Measurements from ENCODE around the gene TDRD12. TPM values are rescaled to one million over a fixed set of nuclear protein-coding genes. Genes with fewer than 3 reads are reported as not detected.
A peak's percentile ranks its signal among the peaks of the same experiment; 100 is the strongest.

Gene TDRD12
- total RNA-seq, 1 donor from 2014 or later, result 0.74 TPM

- DNase-seq (ENCODE audit: extremely low spot score in 2 of 2), result no peak
Observed at GRCh38 chr19:32869966-32870573, 150.5 kb downstream of the TDRD12 start.

DNA sequence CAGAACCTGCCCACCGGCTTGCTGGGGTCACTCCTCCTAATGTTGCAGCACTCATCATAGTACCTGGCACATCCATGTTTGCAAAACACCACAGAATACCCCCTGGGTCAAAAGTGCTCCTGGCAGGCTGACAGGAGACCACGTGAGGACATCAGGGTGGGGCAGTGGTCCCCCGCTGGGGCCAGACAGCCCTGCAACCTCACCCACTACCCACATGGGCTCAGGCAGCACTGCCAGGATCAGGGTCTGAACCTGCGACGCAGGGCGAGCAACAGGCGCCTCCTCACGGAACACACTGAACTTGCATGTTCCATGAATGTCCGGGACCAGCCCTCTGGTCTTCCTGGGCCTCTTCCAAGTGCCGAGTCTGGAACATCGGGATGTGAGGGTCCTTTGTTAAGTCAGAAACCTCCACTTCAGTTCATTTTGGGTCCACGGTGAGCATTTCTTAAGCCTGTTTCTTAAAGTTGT, 151.4 kb downstream of the TDRD12 start:
- H3K9me3 ChIP-seq, result no peaks in the 10 kb centered on the region
- H3K4me1 ChIP-seq, result no peaks in the 10 kb centered on the region
- no peak overlapping the region for H3K4me3 ChIP-seq
- DNase-seq (ENCODE audit: extremely low spot score in 2 of 2), result peak in 1 of 2 donors; percentile 72
- intact Hi-C loops (cut with DNase I), result no loop called here
- no peak overlapping the region for H3K27ac ChIP-seq
- no peaks in the 10 kb centered on the region for H3K27me3 ChIP-seq
- no peaks in the 10 kb centered on the region for H3K36me3 ChIP-seq
- TF ChIP-seq POLR2A (IDR thresholded peaks at IDR 0.05) (no peak), CTCF (IDR thresholded peaks at IDR 0.05) (no peak), POLR2AphosphoS5 (IDR thresholded peaks at IDR 0.05; ENCODE audit: insufficient read depth in 1 of 2, low read depth in 1 of 2) (no peak)

More at GRCh38 chr19:32869966-32870573, 150.5 kb downstream of the TDRD12 start:
- H3K4me3 ChIP-seq, result no peak overlapping the region
- H3K9me3 ChIP-seq, result no peaks in the 10 kb centered on the region
- H3K4me1 ChIP-seq, result no peaks in the 10 kb centered on the region
- TF ChIP-seq CTCF (IDR thresholded peaks at IDR 0.05) (no peak), POLR2AphosphoS5 (IDR thresholded peaks at IDR 0.05; ENCODE audit: insufficient read depth in 1 of 2, low read depth in 1 of 2) (no peak), POLR2A (IDR thresholded peaks at IDR 0.05) (no peak)
- no peaks in the 10 kb centered on the region for H3K36me3 ChIP-seq
- H3K27ac ChIP-seq, result no peak overlapping the region
- intact Hi-C loops (cut with DNase I), result no loop called here
- no peaks in the 10 kb centered on the region for H3K27me3 ChIP-seq

DNA sequence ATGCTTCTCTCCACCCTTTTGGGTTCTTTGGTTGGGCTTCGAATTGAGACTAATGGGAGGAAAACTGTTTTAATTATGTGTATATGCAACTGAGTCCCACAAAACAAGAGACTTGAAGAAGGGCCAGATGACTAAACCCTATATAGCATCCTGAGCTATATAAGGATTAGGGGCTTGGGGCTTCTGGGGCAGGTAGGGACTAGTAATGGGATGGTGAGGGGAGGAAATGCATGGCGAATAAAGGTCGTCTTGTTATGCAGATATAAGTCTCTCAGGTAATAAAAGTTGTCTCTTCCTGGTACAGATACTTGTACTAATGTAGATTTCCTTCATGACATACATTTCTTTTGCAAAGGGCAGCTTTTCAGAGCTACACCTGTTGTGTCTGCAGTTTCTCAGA, 152.8 kb downstream of the TDRD12 start:
- H3K4me1 ChIP-seq, result no peaks in the 10 kb centered on the region
- no peak overlapping the region for H3K27ac ChIP-seq
- no peaks in the 10 kb centered on the region for H3K36me3 ChIP-seq
- intact Hi-C loops (cut with DNase I), result no loop called here
- DNase-seq (ENCODE audit: extremely low spot score in 2 of 2), result no peak
- TF ChIP-seq POLR2A (IDR thresholded peaks at IDR 0.05) (no peak), CTCF (IDR thresholded peaks at IDR 0.05) (no peak), POLR2AphosphoS5 (IDR thresholded peaks at IDR 0.05; ENCODE audit: insufficient read depth in 1 of 2, low read depth in 1 of 2) (no peak)
- H3K27me3 ChIP-seq, result no peaks in the 10 kb centered on the region
- no peak overlapping the region for H3K4me3 ChIP-seq
- H3K9me3 ChIP-seq, result no peaks in the 10 kb centered on the region

- DNase-seq (ENCODE audit: extremely low spot score in 2 of 2), result no peak
- intact Hi-C loops (cut with DNase I), result no loop called here
- no peak for TF ChIP-seq POLR2A (IDR thresholded peaks at IDR 0.05)
- no peak for TF ChIP-seq CTCF (IDR thresholded peaks at IDR 0.05)
- no peak for TF ChIP-seq POLR2AphosphoS5 (IDR thresholded peaks at IDR 0.05; ENCODE audit: insufficient read depth in 1 of 2, low read depth in 1 of 2)
- H3K4me3 ChIP-seq, result no peak overlapping the region
- H3K9me3 ChIP-seq, result no peaks in the 10 kb centered on the region
- no peaks in the 10 kb centered on the region for H3K4me1 ChIP-seq
- no peak overlapping the region for H3K27ac ChIP-seq
- peaks cover 0 to 4% of the 10 kb centered on the region in 2 donors for H3K36me3 ChIP-seq
- H3K27me3 ChIP-seq, result no peaks in the 10 kb centered on the region
Observed at GRCh38 chr19:32873247-32873959, 153.8 kb downstream of the TDRD12 start.

GRCh38 chr19:32874605-32875004, 155.0 kb downstream of the TDRD12 start:
- Histone ChIP-seq H3K4me1 (no peaks in the 10 kb centered on the region), H3K4me3 (no peak overlapping the region), H3K27me3 (no peaks in the 10 kb centered on the region), H3K27ac (no peak overlapping the region), H3K36me3 (peaks cover 0 to 16% of the 10 kb centered on the region in 2 donors), H3K9me3 (no peaks in the 10 kb centered on the region)
- TF ChIP-seq POLR2AphosphoS5 (IDR thresholded peaks at IDR 0.05; ENCODE audit: insufficient read depth in 1 of 2, low read depth in 1 of 2), result no peak
- TF ChIP-seq POLR2A (IDR thresholded peaks at IDR 0.05), result no peak
- no peak for TF ChIP-seq CTCF (IDR thresholded peaks at IDR 0.05)
- intact Hi-C loops (cut with DNase I), result no loop called here
- no peak for DNase-seq (ENCODE audit: extremely low spot score in 2 of 2)
